OCI-LY1 (cell line): ENCODE results near the gene CD96.

ENCODE experiments used
- CTCF ChIP-seq: fragments of 200-600 bp; sonication (generic), shearing (Covaris generic); IDR thresholded peaks from 2 replicates; pipeline ENCODE4 v1.5.1; 2017; ENCODE audit warnings: mild to moderate bottlenecking, antibody characterized with exemption, low read length, moderate library complexity, mixed read lengths
- EZH2 ChIP-seq: fragments of 200-600 bp; sonication (generic), shearing (Covaris generic); IDR thresholded peaks from 2 replicates; pipeline ENCODE4 v1.8.0; 2017; ENCODE audit warnings: borderline replicate concordance, mixed run types, mild to moderate bottlenecking, antibody characterized with exemption, low read length, moderate library complexity, mixed read lengths

- TF ChIP-seq CTCF (no peak), EZH2 (no peak)
Observed at GRCh38 chr3:111652492-111653180, 110.6 kb downstream of the CD96 start.
